Endodermal cell (in vitro differentiated cells): ENCODE measurements around the gene ZNF423. TPM values are rescaled to one million over a fixed set of nuclear protein-coding genes. Genes with fewer than 3 reads are reported as not detected.

Experiments used
- DNase-seq: peaks from one replicate; pipeline ENCODE4 v3.0.0-alpha.2; 2017
- H3K27ac ChIP-seq: 2 replicates; pipeline ENCODE4 v1.5.1; 2013; ENCODE audit warnings: mild to moderate bottlenecking, low read depth, low read length, moderate library complexity
- H3K27me3 ChIP-seq: 2 replicates; pipeline ENCODE4 v1.6.1; 2013; ENCODE audit warnings: mild to moderate bottlenecking, low read length, moderate library complexity; ENCODE audit not compliant: insufficient read depth, control insufficient read depth, poor library complexity, severe bottlenecking
- H3K36me3 ChIP-seq: 2 replicates; pipeline ENCODE4 v1.7.0; 2013; ENCODE audit warnings: mild to moderate bottlenecking, low read length, moderate library complexity; ENCODE audit not compliant: control insufficient read depth, insufficient read depth
- H3K4me1 ChIP-seq: one replicate; pipeline ENCODE4 v1.7.0; 2013; ENCODE audit warnings: low read length; ENCODE audit not compliant: control insufficient read depth, insufficient read depth
- H3K4me3 ChIP-seq: 2 replicates; pipeline ENCODE4 v1.5.1; 2013; ENCODE audit warnings: mild to moderate bottlenecking, low read length, moderate library complexity
- H3K9ac ChIP-seq: 2 replicates; pipeline ENCODE4 v1.6.1; 2013; ENCODE audit warnings: mild to moderate bottlenecking, low read length, moderate library complexity; ENCODE audit not compliant: poor library complexity, severe bottlenecking; ENCODE audit errors: extremely low read depth
- H3K9me3 ChIP-seq: 2 replicates; pipeline ENCODE4 v1.6.1; 2013; ENCODE audit warnings: mild to moderate bottlenecking, low read length, moderate library complexity; ENCODE audit not compliant: control insufficient read depth
- H3K27ac Mint-ChIP-seq: 2 replicates; pipeline ENCODE4 v1.8.0; 2020; ENCODE audit warnings: mixed read lengths
- H3K27me3 Mint-ChIP-seq: 2 replicates; pipeline ENCODE4 v1.8.0; 2021; ENCODE audit warnings: mild to moderate bottlenecking, mixed read lengths; ENCODE audit not compliant: insufficient read depth
- H3K36me3 Mint-ChIP-seq: 2 replicates; pipeline ENCODE4 v1.8.0; 2020; ENCODE audit warnings: low read depth, mixed read lengths
- H3K4me1 Mint-ChIP-seq: 2 replicates; pipeline ENCODE4 v1.8.0; 2020; ENCODE audit warnings: mixed read lengths
- H3K4me3 Mint-ChIP-seq: 2 replicates; pipeline ENCODE4 v1.8.0; 2020; ENCODE audit warnings: mild to moderate bottlenecking, moderate library complexity, mixed read lengths
- H3K9me3 Mint-ChIP-seq: 2 replicates; pipeline ENCODE4 v1.8.0; 2020; ENCODE audit warnings: mild to moderate bottlenecking, mixed read lengths
- WGBS, 2 experiments: methylation state at CpG; one replicate each; pipeline versions ENCODE4 v1.1.5 to v1.1.7; 2013; ENCODE audit warnings: missing lambda C conversion rate in 2 of 2, mixed read lengths in 1 of 2; ENCODE audit not compliant: insufficient coverage in 1 of 2, insufficient read length in 1 of 2; 5-methylcytosine and 5-hydroxymethylcytosine counted together
- total RNA-seq, 2 donors: library from RNA; stranded (reverse); fragmentation: NEBNext Ultra II Directional in 1 of 2; extraction: Animal tissue kit (Norgen Biotek cat#: 25700) in 1 of 2; gene quantifications; 2 replicates in 1 of 2; 3 replicates in 1 of 2; pipeline ENCODE4 v1.2.1, GENCODE V29; 2021
- TF ChIP-seq, protein P1 (sequence below): fragments of 200-600 bp; sonication (generic); conservative IDR thresholded peaks from 2 replicates; pipeline ENCODE4 v1.5.0; 2021; ENCODE audit warnings: antibody characterized with exemption, mild to moderate bottlenecking

Gene ZNF423
- total RNA-seq, 2 donors from 2014 or later: 30.3 to 41.9 TPM

- H3K4me1 ChIP-seq: peaks cover 4% of the 10 kb centered on the region
Observed at GRCh38 chr16:49494891-49495566, 360.9 kb downstream of the ZNF423 start.

GRCh38 chr16:49494474-49494873 lies 361.4 kb downstream of the ZNF423 start:
- no peak overlapping the region for H3K27ac Mint-ChIP-seq
- TF ChIP-seq, protein P1, sequence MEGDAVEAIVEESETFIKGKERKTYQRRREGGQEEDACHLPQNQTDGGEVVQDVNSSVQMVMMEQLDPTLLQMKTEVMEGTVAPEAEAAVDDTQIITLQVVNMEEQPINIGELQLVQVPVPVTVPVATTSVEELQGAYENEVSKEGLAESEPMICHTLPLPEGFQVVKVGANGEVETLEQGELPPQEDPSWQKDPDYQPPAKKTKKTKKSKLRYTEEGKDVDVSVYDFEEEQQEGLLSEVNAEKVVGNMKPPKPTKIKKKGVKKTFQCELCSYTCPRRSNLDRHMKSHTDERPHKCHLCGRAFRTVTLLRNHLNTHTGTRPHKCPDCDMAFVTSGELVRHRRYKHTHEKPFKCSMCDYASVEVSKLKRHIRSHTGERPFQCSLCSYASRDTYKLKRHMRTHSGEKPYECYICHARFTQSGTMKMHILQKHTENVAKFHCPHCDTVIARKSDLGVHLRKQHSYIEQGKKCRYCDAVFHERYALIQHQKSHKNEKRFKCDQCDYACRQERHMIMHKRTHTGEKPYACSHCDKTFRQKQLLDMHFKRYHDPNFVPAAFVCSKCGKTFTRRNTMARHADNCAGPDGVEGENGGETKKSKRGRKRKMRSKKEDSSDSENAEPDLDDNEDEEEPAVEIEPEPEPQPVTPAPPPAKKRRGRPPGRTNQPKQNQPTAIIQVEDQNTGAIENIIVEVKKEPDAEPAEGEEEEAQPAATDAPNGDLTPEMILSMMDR: no peak
- Histone ChIP-seq H3K9ac (no peak overlapping the region), H3K4me1 (peaks cover 4% of the 10 kb centered on the region), H3K36me3 (no peaks in the 10 kb centered on the region), H3K9me3 (no peaks in the 10 kb centered on the region), H3K27me3 (no peaks in the 10 kb centered on the region), H3K27ac (no peak overlapping the region), H3K4me3 (no peak overlapping the region)
- no peak overlapping the region for H3K4me3 Mint-ChIP-seq
- peaks cover 7% of the 10 kb centered on the region for H3K36me3 Mint-ChIP-seq
- peak; percentile 26 for DNase-seq
- no peaks in the 10 kb centered on the region for H3K27me3 Mint-ChIP-seq
- H3K9me3 Mint-ChIP-seq: no peaks in the 10 kb centered on the region
- WGBS, 2 experiments: 85 to 96% methylated on average over 6 to 7 of the region's 7 CpGs
- H3K4me1 Mint-ChIP-seq: peaks cover 8% of the 10 kb centered on the region

More at GRCh38 chr16:49494891-49495566, 360.9 kb downstream of the ZNF423 start:
- Histone ChIP-seq H3K9me3 (no peaks in the 10 kb centered on the region), H3K27ac (no peak overlapping the region), H3K36me3 (no peaks in the 10 kb centered on the region), H3K27me3 (no peaks in the 10 kb centered on the region), H3K4me3 (no peak overlapping the region), H3K9ac (no peak overlapping the region)
- Mint-ChIP-seq H3K4me1 (peaks cover 8% of the 10 kb centered on the region), H3K27ac (no peak overlapping the region), H3K36me3 (peaks cover 7% of the 10 kb centered on the region), H3K4me3 (no peak overlapping the region), H3K27me3 (no peaks in the 10 kb centered on the region), H3K9me3 (no peaks in the 10 kb centered on the region)
- WGBS, 2 experiments: 92% methylated on average over 6 to 8 of the region's 9 CpGs
- TF ChIP-seq, protein P1: no peak
- DNase-seq: peak; percentile 21

- Histone ChIP-seq H3K4me3 (no peak overlapping the region), H3K9ac (no peak overlapping the region), H3K36me3 (no peaks in the 10 kb centered on the region), H3K4me1 (peaks cover 4% of the 10 kb centered on the region), H3K9me3 (no peaks in the 10 kb centered on the region), H3K27me3 (no peaks in the 10 kb centered on the region), H3K27ac (no peak overlapping the region)
- TF ChIP-seq, protein P1: no peak
- WGBS, 2 experiments: 84% methylated on average over 2 of the region's 2 CpGs; no CpG with 5 or more reads in 1 of the 2 experiments
- Mint-ChIP-seq H3K27ac (no peak overlapping the region), H3K4me1 (peaks cover 3% of the 10 kb centered on the region), H3K27me3 (no peaks in the 10 kb centered on the region), H3K9me3 (no peaks in the 10 kb centered on the region), H3K36me3 (peaks cover 7% of the 10 kb centered on the region), H3K4me3 (no peak overlapping the region)
- DNase-seq: no peak
Observed at GRCh38 chr16:49493836-49494235, 362.1 kb downstream of the ZNF423 start.
